Activated gamma-delta T cell treated with anti-CD3 and anti-CD28 coated beads, Interleukin-2, amount 50 U/mL, for 16 hours (primary cell): ENCODE results near the gene IRF4.

Source experiments
- DNase-seq: peaks from one replicate; pipeline ENCODE4 v3.0.0-alpha.2; 2020; ENCODE audit warnings: low read depth

The IRF4 gene

GRCh38 chr6:353642-354614 is 37.6 kb upstream of the IRF4 start:
- DNase-seq, result no peak

- DNase-seq, result no peak
Measured at GRCh38 chr6:354631-355280, 36.8 kb upstream of the IRF4 start.

- DNase-seq, result no peak
Measured at GRCh38 chr6:355373-356208, 36.0 kb upstream of the IRF4 start.

- DNase-seq, result no peak
Measured at GRCh38 chr6:356828-357251, 34.7 kb upstream of the IRF4 start.

- no peak for DNase-seq
Measured at GRCh38 chr6:357261-357790, 34.2 kb upstream of the IRF4 start.

- DNase-seq, result no peak
Measured at GRCh38 chr6:357791-358341, 33.7 kb upstream of the IRF4 start.

GRCh38 chr6:358432-358831 is 33.1 kb upstream of the IRF4 start:
- no peak for DNase-seq

GRCh38 chr6:358847-359246 is 32.7 kb upstream of the IRF4 start:
- DNase-seq, result no peak

- no peak for DNase-seq
Measured at GRCh38 chr6:359261-360035, 32.1 kb upstream of the IRF4 start.

GRCh38 chr6:360349-360748 is 31.2 kb upstream of the IRF4 start:
- no peak for DNase-seq

- no peak for DNase-seq
Measured at GRCh38 chr6:360764-361373, 30.7 kb upstream of the IRF4 start.

- DNase-seq, result no peak
Measured at GRCh38 chr6:361411-362132, 30.0 kb upstream of the IRF4 start.

GRCh38 chr6:362231-362923 is 29.2 kb upstream of the IRF4 start:
- no peak for DNase-seq

- DNase-seq, result no peak
Measured at GRCh38 chr6:362924-363249, 28.7 kb upstream of the IRF4 start.

GRCh38 chr6:363291-363690 is 28.3 kb upstream of the IRF4 start:
- no peak for DNase-seq

GRCh38 chr6:363909-364308 is 27.6 kb upstream of the IRF4 start:
- DNase-seq, result no peak

- DNase-seq, result no peak
Measured at GRCh38 chr6:364609-365540, 26.7 kb upstream of the IRF4 start.

- no peak for DNase-seq
Measured at GRCh38 chr6:365835-366234, 25.7 kb upstream of the IRF4 start.
